Tibial artery (tissue), 4 donors: Measurements from ENCODE around the gene RASL11A.

Experiments used
- DNase-seq, 2 donors: peaks; one replicate each; pipeline ENCODE4 v3.0.0-alpha.2; 2019
- H3K27ac ChIP-seq, 2 donors: fragments of 200-600 bp; sonication (generic) in 1 of 2; 1 replicate in 1 of 2; 2 replicates in 1 of 2; pipeline ENCODE4 v1.5.1; 2018 to 2019; ENCODE audit warnings: mild to moderate bottlenecking in 1 of 2
- H3K27me3 ChIP-seq, 2 donors: fragments of 200-600 bp; sonication (generic) in 1 of 2; one replicate each; pipeline versions ENCODE4 v1.5.1 to v1.6.0; 2016 to 2019
- H3K36me3 ChIP-seq, 3 donors: fragments of 200-600 bp; sonication (generic) in 2 of 3; one replicate each; pipeline ENCODE4 v1.5.1; 2016 to 2019; ENCODE audit warnings: mild to moderate bottlenecking in 2 of 3
- H3K4me1 ChIP-seq, 4 donors: fragments of 200-600 bp; sonication (generic) in 2 of 4; 1 replicate in 3 of 4; 2 replicates in 1 of 4; pipeline ENCODE4 v1.5.1; 2016 to 2019
- H3K4me3 ChIP-seq, 2 donors: fragments of 200-600 bp; sonication (generic) in 1 of 2; 1 replicate in 1 of 2; 2 replicates in 1 of 2; pipeline ENCODE4 v1.5.1; 2018 to 2019; ENCODE audit warnings: mild to moderate bottlenecking in 2 of 2
- H3K9me3 ChIP-seq, 3 donors: fragments of 200-600 bp; sonication (generic) in 1 of 3; one replicate each; pipeline ENCODE4 v1.5.1; 2016 to 2019
- CTCF ChIP-seq, 2 experiments: fragments of 200-600 bp in 1 of 2; fragments of 450-650 bp in 1 of 2; IDR thresholded peaks; one replicate each; pipeline ENCODE4 v1.5.1; 2017 to 2019; ENCODE audit warnings: antibody characterized with exemption in 2 of 2, mild to moderate bottlenecking in 1 of 2, moderate library complexity in 1 of 2
- intact Hi-C: fragments of 100-400 bp; cut with DNase I; formaldehyde crosslinking; loops from one replicate; pipeline ENCODE4 v1.15.0; 2023; ENCODE audit warnings: low total_unique reads

RASL11A gene

DNA sequence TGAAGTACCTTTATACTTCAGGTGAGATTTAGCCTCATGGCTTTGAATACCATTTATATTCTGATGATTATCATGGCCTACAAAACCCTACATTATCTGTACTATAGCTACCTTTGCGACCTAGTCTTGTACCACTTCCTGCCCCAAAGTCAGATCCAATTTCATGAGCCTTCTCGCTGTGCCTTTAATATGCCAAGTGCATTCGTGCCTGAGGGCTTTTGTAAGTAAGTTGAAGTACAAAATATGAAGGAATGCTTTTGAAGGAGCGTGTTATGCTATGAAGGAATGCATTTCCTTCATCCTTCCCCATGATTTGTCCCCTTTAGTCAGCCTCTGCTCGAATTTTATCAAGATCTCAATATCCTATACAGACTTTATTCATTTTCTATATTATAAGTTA lies 9.2 kb upstream of the RASL11A start:
- H3K9me3 ChIP-seq, result no peaks in the 10 kb centered on the region
- intact Hi-C loops, result no loop called here
- no peak for DNase-seq
- no peak for TF ChIP-seq CTCF (IDR thresholded peaks at IDR 0.05)
- no peak overlapping the region for H3K4me3 ChIP-seq
- peaks cover 22 to 48% (median 32%) of the 10 kb centered on the region in 3 donors for H3K36me3 ChIP-seq
- H3K27me3 ChIP-seq, result no peaks in the 10 kb centered on the region
- H3K27ac ChIP-seq, result no peak overlapping the region
- H3K4me1 ChIP-seq, result no peaks in the 10 kb centered on the region

- no peaks in the 10 kb centered on the region for H3K9me3 ChIP-seq
- peaks cover 1 to 29% (median 13%) of the 10 kb centered on the region in 3 donors for H3K36me3 ChIP-seq
- intact Hi-C loops, result no loop called here
- no peak overlapping the region for H3K4me3 ChIP-seq
- H3K27me3 ChIP-seq, result no peaks in the 10 kb centered on the region
- no peaks in the 10 kb centered on the region for H3K4me1 ChIP-seq
- TF ChIP-seq CTCF (IDR thresholded peaks at IDR 0.05), result no peak
- DNase-seq, result no peak
- no peak overlapping the region for H3K27ac ChIP-seq
These were observed 7.2 kb upstream of the RASL11A start for GRCh38 chr13:27263438-27263837.

DNA sequence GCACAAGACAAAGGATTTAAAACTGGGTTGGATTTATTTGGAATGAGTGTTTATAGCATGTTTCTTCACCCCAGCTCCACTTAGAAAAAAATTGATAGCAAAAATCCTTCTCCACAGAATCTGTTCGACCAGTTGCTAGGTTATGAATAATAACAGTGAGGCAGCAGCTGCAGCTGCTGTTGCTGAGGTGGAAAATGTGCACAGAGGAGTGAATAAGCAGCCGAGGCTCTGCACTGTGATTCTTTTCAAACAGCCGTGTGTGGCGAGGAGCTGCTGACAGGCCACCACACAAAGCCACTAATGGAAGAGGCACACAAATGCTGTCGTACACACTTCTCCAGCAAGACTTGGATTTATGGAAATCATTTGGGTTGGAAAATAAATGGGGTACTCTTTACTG lies 6.4 kb upstream of the RASL11A start:
- no peak overlapping the region for H3K4me3 ChIP-seq
- peaks cover 0 to 21% (median 6%) of the 10 kb centered on the region in 3 donors for H3K36me3 ChIP-seq
- no peaks in the 10 kb centered on the region for H3K4me1 ChIP-seq
- DNase-seq, result no peak
- H3K9me3 ChIP-seq, result no peaks in the 10 kb centered on the region
- no peak overlapping the region for H3K27ac ChIP-seq
- no peak for TF ChIP-seq CTCF (IDR thresholded peaks at IDR 0.05)
- intact Hi-C loops, result no loop called here
- no peaks in the 10 kb centered on the region for H3K27me3 ChIP-seq

GRCh38 chr13:27264648-27265047 lies 6.0 kb upstream of the RASL11A start:
- no peak for DNase-seq
- intact Hi-C loops, result no loop called here
- H3K4me1 ChIP-seq, result no peaks in the 10 kb centered on the region
- peaks cover 0 to 17% (median 5%) of the 10 kb centered on the region in 3 donors for H3K36me3 ChIP-seq
- TF ChIP-seq CTCF (IDR thresholded peaks at IDR 0.05), result no peak
- H3K27me3 ChIP-seq, result no peaks in the 10 kb centered on the region
- H3K27ac ChIP-seq, result no peak overlapping the region
- H3K4me3 ChIP-seq, result no peak overlapping the region
- no peaks in the 10 kb centered on the region for H3K9me3 ChIP-seq

GRCh38 chr13:27266917-27267316 lies 3.7 kb upstream of the RASL11A start:
- Histone ChIP-seq H3K27me3 (no peaks in the 10 kb centered on the region), H3K9me3 (no peaks in the 10 kb centered on the region), H3K27ac (no peak overlapping the region), H3K36me3 (peaks cover 0 to 7% (median 5%) of the 10 kb centered on the region in 3 donors), H3K4me1 (peaks cover 0 to 6% (median 2%) of the 10 kb centered on the region in 4 donors), H3K4me3 (no peak overlapping the region)
- DNase-seq, result no peak
- no peak for TF ChIP-seq CTCF (IDR thresholded peaks at IDR 0.05)
- intact Hi-C loops, result no loop called here

GRCh38 chr13:27267596-27267995 lies 3.0 kb upstream of the RASL11A start:
- Histone ChIP-seq H3K4me1 (peaks cover 0 to 6% (median 2%) of the 10 kb centered on the region in 4 donors), H3K27ac (no peak overlapping the region), H3K27me3 (no peaks in the 10 kb centered on the region), H3K9me3 (no peaks in the 10 kb centered on the region), H3K4me3 (no peak overlapping the region), H3K36me3 (peaks cover 0 to 2% (median under 1%) of the 10 kb centered on the region in 3 donors)
- intact Hi-C loops, result no loop called here
- DNase-seq, result no peak
- TF ChIP-seq CTCF (IDR thresholded peaks at IDR 0.05), result no peak
